Glutamatergic neuron (in vitro differentiated cells): ENCODE measurements around the gene CREB3. TPM values are rescaled to one million over a fixed set of nuclear protein-coding genes. Genes with fewer than 3 reads are reported as not detected.

Experiments
- DNase-seq: peaks from one replicate; pipeline ENCODE4 v3.0.0; 2022
- H3K27ac Mint-ChIP-seq: one replicate; pipeline ENCODE4 v1.8.0; 2020; ENCODE audit warnings: mild to moderate bottlenecking, mixed read lengths, inconsistent platforms; ENCODE audit not compliant: unreplicated experiment
- H3K27me3 Mint-ChIP-seq: one replicate; pipeline ENCODE4 v1.8.0; 2020; ENCODE audit warnings: mild to moderate bottlenecking, moderate library complexity, mixed read lengths, inconsistent platforms; ENCODE audit not compliant: unreplicated experiment
- H3K36me3 Mint-ChIP-seq: one replicate; pipeline ENCODE4 v1.8.0; 2020; ENCODE audit warnings: mild to moderate bottlenecking, mixed read lengths, inconsistent platforms; ENCODE audit not compliant: unreplicated experiment
- H3K4me1 Mint-ChIP-seq: one replicate; pipeline ENCODE4 v1.8.0; 2020; ENCODE audit warnings: mild to moderate bottlenecking, low read depth, mixed read lengths, inconsistent platforms; ENCODE audit not compliant: unreplicated experiment
- H3K4me3 Mint-ChIP-seq: one replicate; pipeline ENCODE4 v1.8.0; 2020; ENCODE audit warnings: mild to moderate bottlenecking, mixed read lengths, inconsistent platforms; ENCODE audit not compliant: unreplicated experiment
- H3K9me3 Mint-ChIP-seq: one replicate; pipeline ENCODE4 v1.8.0; 2020; ENCODE audit warnings: mild to moderate bottlenecking, moderate library complexity, mixed read lengths, inconsistent platforms; ENCODE audit not compliant: unreplicated experiment
- CTCF ChIP-seq: fragments of 200-600 bp; sonication (generic); IDR thresholded peaks from one replicate; pipeline ENCODE4 v1.5.0; 2021; ENCODE audit not compliant: partially characterized antibody, unreplicated experiment
- total RNA-seq: library from RNA; stranded (reverse); fragmentation: NEBNext Ultra II Directional; extraction: Animal tissue kit (Norgen Biotek cat#: 25700); gene quantifications from one replicate; pipeline ENCODE4 v1.2.1, GENCODE V29; 2021; ENCODE audit not compliant: unreplicated experiment

The CREB3 gene
- total RNA-seq, 1 donor from 2014 or later, result 32.0 TPM

- peaks cover 7% of the 10 kb centered on the region for H3K4me1 Mint-ChIP-seq
- H3K9me3 Mint-ChIP-seq, result no peaks in the 10 kb centered on the region
- no peaks in the 10 kb centered on the region for H3K36me3 Mint-ChIP-seq
- DNase-seq, result no peak
- no peak overlapping the region for H3K4me3 Mint-ChIP-seq
- H3K27me3 Mint-ChIP-seq, result peaks cover 2% of the 10 kb centered on the region
- peak overlapping the region; percentile 26 for H3K27ac Mint-ChIP-seq
- TF ChIP-seq CTCF, result peak; percentile 62
These were observed 2.6 kb upstream of the CREB3 start for GRCh38 chr9:35729700-35730485.

- peaks cover 1% of the 10 kb centered on the region for H3K9me3 Mint-ChIP-seq
- peaks cover 2% of the 10 kb centered on the region for H3K27me3 Mint-ChIP-seq
- TF ChIP-seq CTCF, result no peak
- peaks cover 7% of the 10 kb centered on the region for H3K4me1 Mint-ChIP-seq
- H3K36me3 Mint-ChIP-seq, result no peaks in the 10 kb centered on the region
- no peak overlapping the region for H3K4me3 Mint-ChIP-seq
- peak overlapping the region; percentile 26 for H3K27ac Mint-ChIP-seq
- no peak for DNase-seq
These were observed 2.0 kb upstream of the CREB3 start for GRCh38 chr9:35730486-35730854.

GRCh38 chr9:35731415-35732184 is 866 bp upstream of the CREB3 start:
- Mint-ChIP-seq H3K9me3 (peaks cover 4% of the 10 kb centered on the region), H3K27ac (peak overlapping the region; percentile 81), H3K4me3 (peak overlapping the region; percentile 97), H3K4me1 (peaks cover 7% of the 10 kb centered on the region), H3K36me3 (no peaks in the 10 kb centered on the region), H3K27me3 (peaks cover 2% of the 10 kb centered on the region)
- no peak for DNase-seq
- no peak for TF ChIP-seq CTCF

GRCh38 chr9:35732800-35733541 is 505 bp downstream of the CREB3 start:
- no peak for DNase-seq
- no peak for TF ChIP-seq CTCF
- H3K4me3 Mint-ChIP-seq, result peak overlapping the region; percentile 97

More at GRCh38 chr9:35732800-35733541, 505 bp downstream of the CREB3 start:
- Mint-ChIP-seq H3K36me3 (no peaks in the 10 kb centered on the region), H3K4me1 (peaks cover 7% of the 10 kb centered on the region), H3K9me3 (peaks cover 4% of the 10 kb centered on the region), H3K27me3 (peaks cover 2% of the 10 kb centered on the region), H3K27ac (peak overlapping the region; percentile 89)
